GM21576 (cell line): Measurements from ENCODE around the gene TBXAS1.
A peak's percentile ranks its signal among the peaks of the same experiment; 100 is the strongest.

Source experiments
- ATAC-seq: cut with Tn5 transposase; IDR thresholded peaks from one replicate; pipeline ENCODE4 v1.9.1; 2021; ENCODE audit warnings: mild to moderate bottlenecking, moderate library complexity; ENCODE audit not compliant: unreplicated experiment

Gene TBXAS1

GRCh38 chr7:140060788-140061606, 231.9 kb downstream of the TBXAS1 start:
- no peak for ATAC-seq

GRCh38 chr7:140061607-140061930, 232.5 kb downstream of the TBXAS1 start:
- no peak for ATAC-seq

GRCh38 chr7:140062118-140062527, 233.1 kb downstream of the TBXAS1 start:
- peak; percentile 18 for ATAC-seq

- ATAC-seq = peak; percentile 87
Measured at GRCh38 chr7:140062528-140063299, 233.7 kb downstream of the TBXAS1 start, which contains the start of gene PARP12. Gene PARP12 (minus strand): TSS chr7:140062951. CDS start chr7:140062847, 104 bp downstream.

GRCh38 chr7:140067052-140067451, 238.0 kb downstream of the TBXAS1 start:
- no peak for ATAC-seq

- ATAC-seq = no peak
Measured at GRCh38 chr7:140068033-140068432, 239.0 kb downstream of the TBXAS1 start.

- ATAC-seq = no peak
Measured at GRCh38 chr7:140069298-140069949, 240.4 kb downstream of the TBXAS1 start.
